HEK293 (cell line): ENCODE measurements around the gene YAF2.

Experiments used
- EGR2 ChIP-seq: fragments of 450-650 bp; formaldehyde crosslinking; IDR thresholded peaks from 2 replicates; pipeline ENCODE4 v1.5.1; 2016; ENCODE audit warnings: low read depth, missing biosample characterization, missing genetic modification characterization
- KLF8 ChIP-seq: fragments of 450-650 bp; formaldehyde crosslinking; IDR thresholded peaks from 2 replicates; pipeline ENCODE4 v1.5.1; 2016; ENCODE audit warnings: missing biosample characterization, missing genetic modification characterization
- MYNN ChIP-seq: fragments of 450-650 bp; formaldehyde crosslinking; IDR thresholded peaks from 2 replicates; pipeline ENCODE4 v1.5.1; 2016; ENCODE audit warnings: missing biosample characterization, missing genetic modification characterization, borderline replicate concordance
- PRDM10 ChIP-seq: fragments of 450-650 bp; formaldehyde crosslinking; IDR thresholded peaks from 2 replicates; pipeline ENCODE4 v1.5.1; 2016; ENCODE audit warnings: missing biosample characterization, missing genetic modification characterization
- YY1 ChIP-seq: fragments of 450-650 bp; formaldehyde crosslinking; IDR thresholded peaks from 2 replicates; pipeline ENCODE4 v1.5.1; 2018; ENCODE audit warnings: missing biosample characterization, missing genetic modification characterization
- ZBTB1 ChIP-seq: fragments of 450-650 bp; formaldehyde crosslinking; IDR thresholded peaks from 2 replicates; pipeline ENCODE4 v1.5.1; 2016; ENCODE audit warnings: missing biosample characterization, missing genetic modification characterization
- ZBTB21 ChIP-seq: fragments of 450-650 bp; formaldehyde crosslinking; IDR thresholded peaks from 2 replicates; pipeline ENCODE4 v1.5.1; 2017; ENCODE audit warnings: missing biosample characterization, missing genetic modification characterization
- ZBTB7A ChIP-seq: fragments of 450-650 bp; formaldehyde crosslinking; IDR thresholded peaks from 2 replicates; pipeline ENCODE4 v1.5.1; 2016; ENCODE audit warnings: low read depth, missing biosample characterization, missing genetic modification characterization
- ZNF544 ChIP-seq: fragments of 450-650 bp; formaldehyde crosslinking; IDR thresholded peaks from 2 replicates; pipeline ENCODE4 v1.5.0; 2017; ENCODE audit warnings: missing biosample characterization, missing genetic modification characterization
- ZNF830 ChIP-seq: fragments of 450-650 bp; IDR thresholded peaks from 2 replicates; pipeline ENCODE4 v1.5.0; 2018; ENCODE audit warnings: missing biosample characterization, missing genetic modification characterization, low read depth, mild to moderate bottlenecking, moderate library complexity
- TF ChIP-seq, protein P1 (sequence below): fragments of 450-650 bp; formaldehyde crosslinking; IDR thresholded peaks from 2 replicates; pipeline ENCODE4 v1.5.1; 2016; ENCODE audit warnings: missing biosample characterization, missing genetic modification characterization
- TF ChIP-seq, protein P2 (sequence below): fragments of 450-650 bp; formaldehyde crosslinking; IDR thresholded peaks from 2 replicates; pipeline ENCODE4 v1.5.1; 2016; ENCODE audit warnings: missing biosample characterization, missing genetic modification characterization
- TF ChIP-seq, protein P3 (sequence below): fragments of 450-650 bp; formaldehyde crosslinking; IDR thresholded peaks from 2 replicates; pipeline ENCODE4 v1.5.1; 2017; ENCODE audit warnings: missing biosample characterization, mild to moderate bottlenecking, missing genetic modification characterization, moderate library complexity

DNA sequence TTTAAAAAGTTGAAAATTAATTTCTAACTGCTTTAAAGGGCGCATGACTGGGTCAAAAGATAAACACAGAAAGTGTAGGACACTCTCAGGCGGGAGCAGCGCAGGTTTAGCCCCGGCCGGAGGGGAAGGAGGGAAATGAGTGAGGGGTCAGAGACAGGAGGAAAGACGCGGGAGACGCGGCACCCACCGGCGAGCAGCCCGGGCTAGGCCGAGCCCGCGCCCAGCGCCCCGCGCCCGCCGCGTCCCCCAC lies 94.0 kb downstream of the YAF2 start:
- TF ChIP-seq, protein P1, sequence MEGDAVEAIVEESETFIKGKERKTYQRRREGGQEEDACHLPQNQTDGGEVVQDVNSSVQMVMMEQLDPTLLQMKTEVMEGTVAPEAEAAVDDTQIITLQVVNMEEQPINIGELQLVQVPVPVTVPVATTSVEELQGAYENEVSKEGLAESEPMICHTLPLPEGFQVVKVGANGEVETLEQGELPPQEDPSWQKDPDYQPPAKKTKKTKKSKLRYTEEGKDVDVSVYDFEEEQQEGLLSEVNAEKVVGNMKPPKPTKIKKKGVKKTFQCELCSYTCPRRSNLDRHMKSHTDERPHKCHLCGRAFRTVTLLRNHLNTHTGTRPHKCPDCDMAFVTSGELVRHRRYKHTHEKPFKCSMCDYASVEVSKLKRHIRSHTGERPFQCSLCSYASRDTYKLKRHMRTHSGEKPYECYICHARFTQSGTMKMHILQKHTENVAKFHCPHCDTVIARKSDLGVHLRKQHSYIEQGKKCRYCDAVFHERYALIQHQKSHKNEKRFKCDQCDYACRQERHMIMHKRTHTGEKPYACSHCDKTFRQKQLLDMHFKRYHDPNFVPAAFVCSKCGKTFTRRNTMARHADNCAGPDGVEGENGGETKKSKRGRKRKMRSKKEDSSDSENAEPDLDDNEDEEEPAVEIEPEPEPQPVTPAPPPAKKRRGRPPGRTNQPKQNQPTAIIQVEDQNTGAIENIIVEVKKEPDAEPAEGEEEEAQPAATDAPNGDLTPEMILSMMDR (tag by site-specific recombination), result no peak
- TF ChIP-seq EGR2 (tag by site-specific recombination) (no peak), PRDM10 (tag by site-specific recombination) (no peak), ZNF544 (no peak), ZBTB1 (tag by site-specific recombination) (no peak), YY1 (tag by site-specific recombination) (no peak), ZBTB21 (tag by site-specific recombination) (no peak), ZNF830 (tag by site-specific recombination) (no peak), MYNN (tag by site-specific recombination) (no peak), KLF8 (tag by site-specific recombination) (no peak), ZBTB7A (no peak)
- TF ChIP-seq, protein P2, sequence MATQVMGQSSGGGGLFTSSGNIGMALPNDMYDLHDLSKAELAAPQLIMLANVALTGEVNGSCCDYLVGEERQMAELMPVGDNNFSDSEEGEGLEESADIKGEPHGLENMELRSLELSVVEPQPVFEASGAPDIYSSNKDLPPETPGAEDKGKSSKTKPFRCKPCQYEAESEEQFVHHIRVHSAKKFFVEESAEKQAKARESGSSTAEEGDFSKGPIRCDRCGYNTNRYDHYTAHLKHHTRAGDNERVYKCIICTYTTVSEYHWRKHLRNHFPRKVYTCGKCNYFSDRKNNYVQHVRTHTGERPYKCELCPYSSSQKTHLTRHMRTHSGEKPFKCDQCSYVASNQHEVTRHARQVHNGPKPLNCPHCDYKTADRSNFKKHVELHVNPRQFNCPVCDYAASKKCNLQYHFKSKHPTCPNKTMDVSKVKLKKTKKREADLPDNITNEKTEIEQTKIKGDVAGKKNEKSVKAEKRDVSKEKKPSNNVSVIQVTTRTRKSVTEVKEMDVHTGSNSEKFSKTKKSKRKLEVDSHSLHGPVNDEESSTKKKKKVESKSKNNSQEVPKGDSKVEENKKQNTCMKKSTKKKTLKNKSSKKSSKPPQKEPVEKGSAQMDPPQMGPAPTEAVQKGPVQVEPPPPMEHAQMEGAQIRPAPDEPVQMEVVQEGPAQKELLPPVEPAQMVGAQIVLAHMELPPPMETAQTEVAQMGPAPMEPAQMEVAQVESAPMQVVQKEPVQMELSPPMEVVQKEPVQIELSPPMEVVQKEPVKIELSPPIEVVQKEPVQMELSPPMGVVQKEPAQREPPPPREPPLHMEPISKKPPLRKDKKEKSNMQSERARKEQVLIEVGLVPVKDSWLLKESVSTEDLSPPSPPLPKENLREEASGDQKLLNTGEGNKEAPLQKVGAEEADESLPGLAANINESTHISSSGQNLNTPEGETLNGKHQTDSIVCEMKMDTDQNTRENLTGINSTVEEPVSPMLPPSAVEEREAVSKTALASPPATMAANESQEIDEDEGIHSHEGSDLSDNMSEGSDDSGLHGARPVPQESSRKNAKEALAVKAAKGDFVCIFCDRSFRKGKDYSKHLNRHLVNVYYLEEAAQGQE (tag by site-specific recombination), result no peak
- TF ChIP-seq, protein P3, sequence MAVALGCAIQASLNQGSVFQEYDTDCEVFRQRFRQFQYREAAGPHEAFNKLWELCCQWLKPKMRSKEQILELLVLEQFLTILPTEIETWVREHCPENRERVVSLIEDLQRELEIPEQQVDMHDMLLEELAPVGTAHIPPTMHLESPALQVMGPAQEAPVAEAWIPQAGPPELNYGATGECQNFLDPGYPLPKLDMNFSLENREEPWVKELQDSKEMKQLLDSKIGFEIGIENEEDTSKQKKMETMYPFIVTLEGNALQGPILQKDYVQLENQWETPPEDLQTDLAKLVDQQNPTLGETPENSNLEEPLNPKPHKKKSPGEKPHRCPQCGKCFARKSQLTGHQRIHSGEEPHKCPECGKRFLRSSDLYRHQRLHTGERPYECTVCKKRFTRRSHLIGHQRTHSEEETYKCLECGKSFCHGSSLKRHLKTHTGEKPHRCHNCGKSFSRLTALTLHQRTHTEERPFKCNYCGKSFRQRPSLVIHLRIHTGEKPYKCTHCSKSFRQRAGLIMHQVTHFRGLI, result no peak
